Subcutaneous adipose tissue (tissue), 4 donors: ENCODE results near the gene UTP15. TPM values are rescaled to one million over a fixed set of nuclear protein-coding genes. Genes with fewer than 3 reads are reported as not detected.

Source experiments
- total RNA-seq, 4 donors: library from RNA; depleted of rRNA; stranded (reverse); fragments of >200 nt; gene quantifications; one replicate each; pipeline ENCODE4 v1.1.0, GENCODE V29; 2016
- TF ChIP-seq, protein P1 (sequence below): fragments of 450-650 bp; IDR thresholded peaks from one replicate; pipeline ENCODE4 v1.5.1; 2016; ENCODE audit warnings: low read depth, mild to moderate bottlenecking, control low read depth, antibody characterized with exemption, moderate library complexity

UTP15 gene
- 10 to 100 TPM; 17.2 to 59.5 (median 33.5) TPM for total RNA-seq

DNA sequence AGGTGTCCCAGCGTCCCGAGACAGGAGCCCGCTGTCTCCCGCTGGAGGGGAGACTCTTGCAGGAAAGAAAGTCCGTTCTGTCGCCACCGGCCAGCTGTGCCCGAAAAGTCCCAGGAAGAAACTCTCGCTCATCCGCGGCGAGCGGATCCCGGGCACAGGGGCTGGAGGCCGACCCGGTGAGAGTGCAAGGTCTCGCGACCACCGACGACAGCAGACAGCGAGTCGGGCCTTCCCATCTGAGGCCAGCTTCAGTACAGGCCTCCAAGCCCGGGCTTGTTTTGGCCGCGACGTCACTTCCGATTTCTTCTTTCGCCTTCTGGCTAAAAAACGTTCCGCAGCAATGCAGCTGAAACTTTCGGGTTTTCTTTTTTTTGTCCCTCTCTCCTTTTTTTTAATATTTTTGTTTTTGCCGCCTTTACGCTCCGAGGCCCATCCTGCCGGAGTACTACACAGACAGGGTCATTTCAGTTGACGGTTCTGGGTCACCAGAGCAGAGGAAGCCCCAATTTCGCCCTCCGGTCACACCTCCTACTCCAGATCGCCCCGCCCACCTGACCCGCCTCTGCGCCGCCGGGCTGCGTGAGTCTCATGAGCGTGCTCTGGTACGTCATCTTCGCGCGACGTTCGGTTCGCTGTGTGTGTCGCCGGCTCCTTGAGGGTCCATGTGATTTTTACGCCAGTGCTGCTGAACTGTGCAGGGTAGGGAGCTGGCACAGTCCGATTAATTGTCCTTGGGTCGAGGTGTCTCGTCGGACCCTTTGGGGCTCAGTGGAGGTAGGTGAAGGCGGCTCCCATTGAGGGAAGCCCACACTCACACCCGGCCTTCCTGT lies at the start of gene UTP15, which contains the start of gene ANKRA2:
Gene UTP15 (plus strand): TSS at position 605 of the 830 bp plus-strand sequence. CDS start 1,602 bp downstream, outside the sequence.
Gene ANKRA2 (minus strand): TSS at position 501 of the 830 bp plus-strand sequence. CDS start 2,758 bp downstream, outside the sequence.
- TF ChIP-seq, protein P1, sequence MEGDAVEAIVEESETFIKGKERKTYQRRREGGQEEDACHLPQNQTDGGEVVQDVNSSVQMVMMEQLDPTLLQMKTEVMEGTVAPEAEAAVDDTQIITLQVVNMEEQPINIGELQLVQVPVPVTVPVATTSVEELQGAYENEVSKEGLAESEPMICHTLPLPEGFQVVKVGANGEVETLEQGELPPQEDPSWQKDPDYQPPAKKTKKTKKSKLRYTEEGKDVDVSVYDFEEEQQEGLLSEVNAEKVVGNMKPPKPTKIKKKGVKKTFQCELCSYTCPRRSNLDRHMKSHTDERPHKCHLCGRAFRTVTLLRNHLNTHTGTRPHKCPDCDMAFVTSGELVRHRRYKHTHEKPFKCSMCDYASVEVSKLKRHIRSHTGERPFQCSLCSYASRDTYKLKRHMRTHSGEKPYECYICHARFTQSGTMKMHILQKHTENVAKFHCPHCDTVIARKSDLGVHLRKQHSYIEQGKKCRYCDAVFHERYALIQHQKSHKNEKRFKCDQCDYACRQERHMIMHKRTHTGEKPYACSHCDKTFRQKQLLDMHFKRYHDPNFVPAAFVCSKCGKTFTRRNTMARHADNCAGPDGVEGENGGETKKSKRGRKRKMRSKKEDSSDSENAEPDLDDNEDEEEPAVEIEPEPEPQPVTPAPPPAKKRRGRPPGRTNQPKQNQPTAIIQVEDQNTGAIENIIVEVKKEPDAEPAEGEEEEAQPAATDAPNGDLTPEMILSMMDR: no peak

GRCh38 chr5:73519531-73520283 lies 45.8 kb upstream of the UTP15 start:
- TF ChIP-seq, protein P1: no peak

DNA sequence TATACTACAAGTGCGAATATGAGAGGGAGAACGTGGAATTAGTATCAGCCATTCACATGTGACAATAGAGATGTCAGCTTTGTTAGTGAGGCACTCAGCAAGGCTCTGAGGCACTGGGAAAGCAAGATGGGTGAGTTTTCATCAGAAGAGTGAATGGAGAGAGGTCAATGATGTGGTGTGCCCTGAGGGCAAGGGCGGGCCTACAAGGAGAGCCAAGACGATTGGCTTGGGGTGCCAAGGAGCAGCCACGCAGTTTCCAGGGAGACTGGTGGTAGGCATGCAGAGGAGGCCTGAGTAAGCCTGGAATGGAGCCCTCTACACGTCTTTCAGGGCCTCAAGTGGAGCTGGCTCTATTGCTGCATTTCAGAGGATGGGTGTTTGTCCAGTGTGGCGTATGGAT lies 42.6 kb upstream of the UTP15 start:
- TF ChIP-seq, protein P1: no peak

DNA sequence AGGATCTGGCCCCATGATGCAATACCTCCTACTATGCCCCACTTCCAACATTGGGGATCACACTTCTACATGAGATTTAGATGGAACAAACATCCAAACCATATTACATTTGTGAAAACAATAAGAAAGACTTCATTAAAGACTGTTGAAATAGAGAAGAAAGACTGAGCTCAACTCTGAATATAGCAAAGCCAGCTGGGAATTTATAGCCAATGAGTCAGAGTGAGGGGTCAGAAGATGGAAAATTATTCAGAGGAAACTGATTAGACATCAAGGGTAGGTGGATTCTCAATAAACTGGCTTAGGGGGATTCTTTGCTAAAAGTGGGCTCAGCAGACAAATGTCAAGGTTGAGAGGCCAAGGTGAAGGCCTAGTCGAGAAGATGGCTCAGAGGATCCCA lies 41.7 kb upstream of the UTP15 start:
- TF ChIP-seq, protein P1: no peak

DNA sequence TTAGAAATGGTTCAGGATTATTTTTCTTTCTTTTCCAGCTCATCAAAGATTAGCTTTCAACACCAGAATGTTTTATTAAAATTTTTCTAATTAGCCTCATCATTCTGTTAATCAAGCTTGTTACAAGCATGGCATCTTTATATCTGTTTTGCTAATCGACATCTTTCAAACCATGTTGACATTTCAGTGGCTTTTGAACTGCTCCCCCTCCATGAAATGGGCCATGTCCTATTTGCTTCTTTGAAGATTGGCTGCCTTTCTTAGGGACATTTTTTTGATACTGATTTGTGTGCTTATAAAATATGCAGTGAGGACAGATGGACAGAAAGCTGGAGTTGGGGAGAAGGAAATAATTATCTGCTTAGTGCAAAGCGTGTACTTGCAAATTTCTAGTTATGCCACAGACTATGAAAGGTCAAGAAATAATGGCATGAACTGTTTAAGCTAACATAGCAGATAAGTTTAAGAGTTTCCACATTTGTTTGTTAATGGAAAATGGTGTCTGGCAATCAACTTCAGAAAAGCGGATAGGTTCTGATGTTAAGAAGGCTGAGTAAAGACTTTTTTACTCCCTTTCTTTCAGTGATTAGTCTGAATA lies 39.8 kb upstream of the UTP15 start:
- TF ChIP-seq, protein P1: no peak

DNA sequence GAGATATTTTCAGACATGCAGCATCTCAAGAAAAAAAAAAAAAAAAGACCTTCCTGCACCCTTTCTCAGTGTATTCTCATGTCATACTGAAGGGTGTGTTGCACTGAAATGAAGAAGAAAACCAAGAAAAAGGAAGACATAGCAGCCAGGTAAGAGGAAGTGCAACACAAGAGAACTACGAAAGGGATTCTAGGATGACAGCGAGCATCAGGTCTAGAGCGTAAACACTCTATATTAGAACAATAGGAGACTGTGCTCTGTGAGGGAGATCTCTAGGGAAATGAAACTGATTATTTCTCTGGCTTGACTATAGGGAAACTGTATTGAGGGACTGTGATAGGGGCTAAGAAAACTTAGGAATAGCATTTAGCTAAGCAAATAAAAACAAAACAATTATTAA lies 37.3 kb upstream of the UTP15 start:
- TF ChIP-seq, protein P1: no peak

DNA sequence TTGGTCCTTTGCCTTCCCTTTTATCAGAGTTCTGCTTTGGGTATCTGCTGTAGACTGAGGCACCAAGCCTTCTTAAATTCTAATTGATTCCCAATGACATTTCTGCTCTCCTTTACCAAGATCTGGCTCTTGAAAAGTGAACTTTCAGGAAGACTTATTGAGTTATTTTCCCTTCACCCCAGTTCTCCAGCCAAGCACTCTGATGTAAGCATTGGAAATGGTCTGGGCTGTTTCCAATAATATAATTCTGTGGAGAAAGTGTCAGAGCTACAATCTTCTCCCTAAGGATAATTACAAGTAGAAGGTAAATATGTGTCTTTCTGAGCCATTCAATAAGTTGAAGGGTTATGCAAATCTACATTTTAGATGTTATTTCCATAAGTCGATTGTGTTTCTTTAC lies 36.5 kb upstream of the UTP15 start:
- TF ChIP-seq, protein P1: no peak
